HG03060 (cell line): ENCODE measurements around the gene LIMS2.

Experiments used
- ATAC-seq: cut with Tn5 transposase; IDR thresholded peaks from one replicate; pipeline ENCODE4 v1.9.1; 2021; ENCODE audit warnings: low read depth, moderate number of reproducible peaks; ENCODE audit not compliant: unreplicated experiment

LIMS2 gene

GRCh38 chr2:127609031-127609751 is 66.1 kb downstream of the LIMS2 start:
- ATAC-seq = no peak

- no peak for ATAC-seq
Measured at GRCh38 chr2:127608061-127609030, 67.0 kb downstream of the LIMS2 start.

- no peak for ATAC-seq
Measured at GRCh38 chr2:127607399-127607908, 67.9 kb downstream of the LIMS2 start.

GRCh38 chr2:127606625-127607398 is 68.5 kb downstream of the LIMS2 start:
- ATAC-seq = no peak

GRCh38 chr2:127605691-127606263 is 69.6 kb downstream of the LIMS2 start:
- ATAC-seq = no peak

- no peak for ATAC-seq
Measured at GRCh38 chr2:127604986-127605385, 70.3 kb downstream of the LIMS2 start.

GRCh38 chr2:127599211-127599610 is 76.1 kb downstream of the LIMS2 start:
- no peak for ATAC-seq

- ATAC-seq = no peak
Measured at GRCh38 chr2:127598711-127599110, 76.6 kb downstream of the LIMS2 start.

GRCh38 chr2:127597984-127598380 is 77.3 kb downstream of the LIMS2 start:
- ATAC-seq = no peak

- no peak for ATAC-seq
Measured at GRCh38 chr2:127597046-127597983, 78.0 kb downstream of the LIMS2 start.

GRCh38 chr2:127596311-127597045 is 78.9 kb downstream of the LIMS2 start:
- no peak for ATAC-seq

- no peak for ATAC-seq
Measured at GRCh38 chr2:127594116-127594591, 81.2 kb downstream of the LIMS2 start.

GRCh38 chr2:127593228-127594115 is 81.9 kb downstream of the LIMS2 start:
- no peak for ATAC-seq

- ATAC-seq = no peak
Measured at GRCh38 chr2:127592761-127593227, 82.5 kb downstream of the LIMS2 start.

- ATAC-seq = no peak
Measured at GRCh38 chr2:127591221-127591923, 84.0 kb downstream of the LIMS2 start.

GRCh38 chr2:127590386-127591190 is 84.7 kb downstream of the LIMS2 start:
- ATAC-seq = no peak
